SU-DHL-6 (cell line): ENCODE results near the gene CARD18.

Experiments used
- EZH2phosphoT487 ChIP-seq: fragments of 200-600 bp; sonication (generic), shearing (Covaris generic); conservative IDR thresholded peaks from 2 replicates; pipeline ENCODE4 v1.6.1; 2018; ENCODE audit warnings: mild to moderate bottlenecking, antibody characterized with exemption, low read length, moderate library complexity, mixed read lengths
- TF ChIP-seq, protein P1 (sequence below): fragments of 200-600 bp; sonication (generic); IDR thresholded peaks from one replicate; pipeline ENCODE4 v1.5.1; 2017; ENCODE audit warnings: antibody characterized with exemption, mild to moderate bottlenecking, low read length, moderate library complexity; ENCODE audit not compliant: insufficient read depth, poor library complexity, severe bottlenecking

GRCh38 chr11:105149477-105149876 is 9.9 kb upstream of the CARD18 start:
- TF ChIP-seq, protein P1, sequence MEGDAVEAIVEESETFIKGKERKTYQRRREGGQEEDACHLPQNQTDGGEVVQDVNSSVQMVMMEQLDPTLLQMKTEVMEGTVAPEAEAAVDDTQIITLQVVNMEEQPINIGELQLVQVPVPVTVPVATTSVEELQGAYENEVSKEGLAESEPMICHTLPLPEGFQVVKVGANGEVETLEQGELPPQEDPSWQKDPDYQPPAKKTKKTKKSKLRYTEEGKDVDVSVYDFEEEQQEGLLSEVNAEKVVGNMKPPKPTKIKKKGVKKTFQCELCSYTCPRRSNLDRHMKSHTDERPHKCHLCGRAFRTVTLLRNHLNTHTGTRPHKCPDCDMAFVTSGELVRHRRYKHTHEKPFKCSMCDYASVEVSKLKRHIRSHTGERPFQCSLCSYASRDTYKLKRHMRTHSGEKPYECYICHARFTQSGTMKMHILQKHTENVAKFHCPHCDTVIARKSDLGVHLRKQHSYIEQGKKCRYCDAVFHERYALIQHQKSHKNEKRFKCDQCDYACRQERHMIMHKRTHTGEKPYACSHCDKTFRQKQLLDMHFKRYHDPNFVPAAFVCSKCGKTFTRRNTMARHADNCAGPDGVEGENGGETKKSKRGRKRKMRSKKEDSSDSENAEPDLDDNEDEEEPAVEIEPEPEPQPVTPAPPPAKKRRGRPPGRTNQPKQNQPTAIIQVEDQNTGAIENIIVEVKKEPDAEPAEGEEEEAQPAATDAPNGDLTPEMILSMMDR = no peak
- TF ChIP-seq EZH2phosphoT487 = no peak
